Duodenal mucosa (tissue), 2 donors: Measurements from ENCODE around the gene LRRC71.
"Not testable (repeated sequence)": the region's sequence is repeated elsewhere in the genome, so short reads cannot be mapped to it uniquely, and the experiment has no call there.

Source experiments
- H3K27ac ChIP-seq: one replicate; pipeline ENCODE4 v1.7.0; 2013; ENCODE audit warnings: low read depth, low read length
- H3K27me3 ChIP-seq, 2 donors: one replicate each; pipeline ENCODE4 v1.7.0; 2013; ENCODE audit warnings: low read length in 2 of 2, control low read depth in 1 of 2; ENCODE audit not compliant: insufficient read depth in 2 of 2, control insufficient read depth in 1 of 2
- H3K36me3 ChIP-seq, 2 donors: one replicate each; pipeline ENCODE4 v1.7.0; 2013; ENCODE audit warnings: low read length in 2 of 2, control low read depth in 1 of 2; ENCODE audit not compliant: insufficient read depth in 2 of 2, control insufficient read depth in 1 of 2
- H3K4me1 ChIP-seq, 2 donors: one replicate each; pipeline ENCODE4 v1.7.0; 2013; ENCODE audit warnings: low read length in 2 of 2, control low read depth in 1 of 2; ENCODE audit not compliant: insufficient read depth in 2 of 2, control insufficient read depth in 1 of 2
- H3K4me3 ChIP-seq, 2 donors: one replicate each; pipeline ENCODE4 v1.7.0; 2013; ENCODE audit warnings: low read length in 2 of 2, low read depth in 1 of 2
- H3K9ac ChIP-seq, 2 donors: one replicate each; pipeline ENCODE4 v1.7.0; 2013; ENCODE audit warnings: low read length in 2 of 2, low read depth in 1 of 2
- H3K9me3 ChIP-seq, 2 donors: one replicate each; pipeline ENCODE4 v1.7.0; 2013; ENCODE audit warnings: low read length in 2 of 2, control low read depth in 1 of 2; ENCODE audit not compliant: control insufficient read depth in 1 of 2

The LRRC71 gene

DNA sequence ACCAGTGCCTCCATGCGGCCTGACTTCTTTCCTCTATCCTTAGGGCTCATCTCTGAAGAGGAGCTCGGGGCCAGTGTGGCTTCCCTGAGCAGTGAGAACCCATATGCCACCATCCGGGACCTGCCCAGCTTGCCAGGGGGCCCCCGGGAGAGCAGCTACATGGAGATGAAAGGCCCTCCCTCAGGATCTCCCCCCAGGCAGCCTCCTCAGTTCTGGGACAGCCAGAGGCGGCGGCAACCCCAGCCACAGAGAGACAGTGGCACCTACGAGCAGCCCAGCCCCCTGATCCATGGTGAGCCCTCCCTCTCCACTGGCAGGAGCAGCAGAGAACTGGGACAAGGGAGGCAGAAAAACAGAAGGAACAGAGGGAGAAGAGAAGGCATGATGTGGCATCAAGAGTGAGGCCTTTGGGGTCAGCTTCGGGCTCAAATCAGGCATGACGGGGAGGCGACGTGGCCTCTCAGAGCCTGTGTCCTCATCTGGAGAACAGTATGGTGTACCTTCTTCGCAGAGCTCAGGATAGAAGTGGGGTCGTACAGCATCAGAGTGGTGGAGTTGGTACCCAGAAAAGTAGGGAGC is 6.5 kb upstream of the LRRC71 start:
- Histone ChIP-seq H3K4me3 (no peak overlapping the region), H3K9ac (no peak overlapping the region), H3K9me3 (no peaks in the 10 kb centered on the region), H3K36me3 (peaks cover 0 to 4% of the 10 kb centered on the region in 2 donors), H3K4me1 (peaks cover 0 to 5% of the 10 kb centered on the region in 2 donors), H3K27me3 (peaks cover 6 to 20% of the 10 kb centered on the region in 2 donors), H3K27ac (no peak overlapping the region)

DNA sequence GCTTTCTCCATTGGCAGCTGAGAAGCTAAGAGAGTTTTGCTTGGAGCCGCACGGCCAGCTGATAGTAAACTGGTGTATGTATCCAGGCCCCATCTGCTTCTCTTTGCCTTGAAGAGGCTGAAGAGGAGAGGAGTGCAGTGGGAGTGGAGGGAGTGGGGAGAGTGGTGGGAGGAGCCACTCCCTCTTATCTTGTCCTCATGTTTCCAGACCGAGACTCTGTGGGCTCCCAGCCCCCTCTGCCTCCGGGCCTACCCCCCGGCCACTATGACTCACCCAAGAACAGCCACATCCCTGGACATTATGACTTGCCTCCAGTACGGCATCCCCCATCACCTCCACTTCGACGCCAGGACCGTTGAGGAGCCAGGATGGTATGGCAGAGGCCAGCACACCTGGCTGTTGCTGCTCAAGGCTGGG is 6.0 kb upstream of the LRRC71 start:
- no peak overlapping the region for H3K27ac ChIP-seq
- H3K4me1 ChIP-seq, result peaks cover 0 to 5% of the 10 kb centered on the region in 2 donors
- H3K4me3 ChIP-seq, result no peak overlapping the region
- peaks cover 0 to 4% of the 10 kb centered on the region in 2 donors for H3K36me3 ChIP-seq
- H3K27me3 ChIP-seq, result peaks cover under 1 to 15% of the 10 kb centered on the region in 2 donors
- no peak overlapping the region for H3K9ac ChIP-seq
- H3K9me3 ChIP-seq, result no peaks in the 10 kb centered on the region

DNA sequence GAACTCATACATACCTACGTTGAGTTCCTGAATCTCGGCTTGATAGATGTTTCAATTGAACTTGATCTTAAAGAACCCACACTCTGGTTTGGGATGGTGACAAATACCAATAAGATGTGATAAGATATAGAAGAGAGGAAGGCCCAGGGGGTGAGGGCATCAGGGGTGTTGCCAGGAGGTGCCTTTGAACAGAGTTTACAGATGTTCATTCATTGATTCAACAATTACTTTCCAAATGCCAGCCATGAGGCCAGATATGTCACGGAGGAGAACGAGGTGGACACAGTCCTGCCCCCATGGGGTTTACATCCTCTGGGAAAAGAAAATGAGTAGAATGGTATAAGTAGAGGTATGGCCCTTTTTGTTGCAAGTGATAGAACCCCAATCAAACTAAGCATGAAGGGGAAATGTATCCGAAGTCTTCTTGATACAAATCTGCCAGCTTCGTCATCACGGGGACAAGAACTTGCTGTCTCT is 659 bp downstream of the LRRC71 start:
- Histone ChIP-seq H3K4me1 (peaks cover 8 to 9% of the 10 kb centered on the region in 2 donors), H3K4me3 (no peak overlapping the region), H3K27ac (no peak overlapping the region), H3K27me3 (peaks cover 58 to 59% of the 10 kb centered on the region in 2 donors), H3K36me3 (no peaks in the 10 kb centered on the region), H3K9ac (no peak overlapping the region), H3K9me3 (no peaks in the 10 kb centered on the region)

DNA sequence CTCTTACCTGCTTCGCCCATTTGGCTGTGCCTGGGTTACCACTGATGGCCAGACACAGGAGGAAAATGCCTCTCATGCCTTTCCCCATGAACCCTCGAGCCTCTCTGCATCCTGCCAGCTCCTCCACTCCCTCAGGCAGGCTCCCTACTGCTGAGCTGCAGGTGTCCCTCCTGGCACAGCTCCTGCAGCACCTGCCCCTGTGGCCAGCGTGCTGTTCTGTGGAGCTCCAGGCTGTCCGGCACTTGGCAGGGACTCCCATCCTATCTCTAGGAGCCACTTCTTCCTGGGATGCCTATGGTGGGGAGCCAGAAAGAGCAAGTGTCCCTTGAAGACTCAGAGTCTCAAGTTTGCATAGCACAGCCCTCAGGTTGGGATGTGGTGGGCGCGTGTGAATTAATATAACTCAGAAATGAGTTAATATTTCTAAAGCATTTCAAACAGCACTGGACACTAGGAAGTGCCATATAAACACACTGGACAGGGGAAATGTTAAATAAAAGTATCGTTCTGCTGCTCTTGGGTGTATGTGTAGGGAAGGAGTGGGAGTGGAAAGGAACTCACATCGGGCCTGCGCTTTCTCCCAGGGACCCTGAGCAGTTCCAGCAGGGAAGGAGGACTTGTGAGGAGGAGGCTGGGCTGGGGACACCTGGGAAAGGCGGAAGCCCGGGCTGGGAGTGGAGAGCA is 2.7 kb downstream of the LRRC71 start:
- no peak overlapping the region for H3K9ac ChIP-seq
- H3K27me3 ChIP-seq, result peaks cover 73 to 75% of the 10 kb centered on the region in 2 donors
- H3K27ac ChIP-seq, result no peak overlapping the region
- no peak overlapping the region for H3K4me3 ChIP-seq
- H3K9me3 ChIP-seq, result no peaks in the 10 kb centered on the region
- H3K36me3 ChIP-seq, result no peaks in the 10 kb centered on the region
- peaks cover 9 to 14% of the 10 kb centered on the region in 2 donors for H3K4me1 ChIP-seq

DNA sequence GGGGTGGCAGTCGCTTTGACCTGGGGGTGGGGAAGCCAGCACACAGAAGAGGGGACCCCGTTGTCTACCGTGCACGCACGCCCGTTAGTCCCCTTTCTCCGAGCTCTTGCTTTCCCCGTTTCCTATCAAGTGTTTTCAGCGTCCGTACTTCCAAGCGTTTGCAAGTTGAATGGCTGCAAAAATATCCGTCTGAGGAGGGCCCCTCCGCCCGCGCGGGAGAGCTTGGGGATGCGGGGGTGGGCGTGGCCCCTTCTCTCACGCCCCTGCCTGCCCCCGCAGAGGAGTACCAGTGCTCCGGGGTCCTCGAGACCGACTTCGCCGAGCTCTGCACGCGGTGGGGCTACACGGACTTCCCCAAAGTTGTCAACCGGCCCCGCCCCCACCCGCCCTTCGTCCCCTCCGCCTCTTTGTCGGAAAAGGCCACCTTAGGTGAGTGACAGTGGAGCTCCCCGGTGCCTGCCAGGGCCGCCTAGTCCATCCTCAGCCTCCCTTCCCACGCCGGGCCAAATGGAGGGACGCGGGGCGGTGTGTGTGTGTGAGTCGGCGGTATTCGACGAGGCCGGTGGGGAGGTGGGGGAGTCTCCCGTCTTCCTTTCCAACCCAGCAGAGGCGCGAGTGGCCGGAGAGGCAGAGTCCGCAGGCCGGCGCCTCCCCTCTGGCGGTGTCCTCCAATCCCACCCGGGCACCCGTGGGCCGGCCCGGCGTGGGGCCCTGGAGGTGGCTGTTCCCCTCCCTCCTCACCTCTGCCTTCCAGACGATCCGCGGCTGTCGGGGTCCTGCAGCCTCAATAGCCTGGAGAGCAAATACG is 3.4 kb downstream of the LRRC71 start:
- H3K4me1 ChIP-seq, result peaks cover 9 to 14% of the 10 kb centered on the region in 2 donors

DNA sequence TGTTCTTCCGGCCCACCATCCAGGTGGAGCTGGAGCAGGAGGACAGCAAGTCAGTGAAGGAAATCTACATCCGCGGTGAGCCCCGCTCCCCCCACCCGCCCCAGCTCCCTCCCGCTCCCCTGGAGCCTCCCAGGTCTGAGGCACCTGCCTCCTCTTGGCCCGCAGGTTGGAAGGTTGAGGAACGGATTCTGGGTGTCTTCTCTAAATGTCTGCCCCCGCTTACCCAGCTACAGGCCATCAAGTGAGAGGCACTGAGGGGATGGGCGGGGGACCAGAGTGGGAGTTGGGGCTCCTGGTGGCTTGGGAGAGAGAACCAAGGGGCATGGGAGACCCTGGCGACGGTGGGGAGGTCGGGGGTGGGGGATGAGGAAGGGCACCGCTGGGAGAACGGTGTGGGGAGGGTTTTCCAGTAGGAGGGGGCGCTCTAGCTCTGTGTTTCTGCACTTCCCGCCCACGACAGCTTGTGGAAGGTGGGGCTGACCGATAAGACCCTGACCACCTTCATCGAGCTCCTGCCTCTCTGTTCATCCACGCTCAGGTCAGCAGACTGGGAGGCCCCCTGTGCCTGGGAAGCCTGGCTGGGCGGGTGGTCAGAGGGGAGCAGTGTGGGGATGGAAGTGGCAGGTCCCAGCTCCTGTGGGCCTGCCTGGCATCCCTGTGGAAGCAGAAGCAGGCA is 4.2 kb downstream of the LRRC71 start:
- Histone ChIP-seq H3K4me3 (no peak overlapping the region), H3K36me3 (no peaks in the 10 kb centered on the region), H3K27me3 (peaks cover 81 to 83% of the 10 kb centered on the region in 2 donors)

More for the DNA sequence above, 3.4 kb downstream of the LRRC71 start:
- Histone ChIP-seq H3K36me3 (no peaks in the 10 kb centered on the region), H3K4me3 (no peak overlapping the region), H3K27ac (no peak overlapping the region), H3K9me3 (no peaks in the 10 kb centered on the region), H3K9ac (no peak overlapping the region), H3K27me3 (peaks cover 73 to 78% of the 10 kb centered on the region in 2 donors)

DNA sequence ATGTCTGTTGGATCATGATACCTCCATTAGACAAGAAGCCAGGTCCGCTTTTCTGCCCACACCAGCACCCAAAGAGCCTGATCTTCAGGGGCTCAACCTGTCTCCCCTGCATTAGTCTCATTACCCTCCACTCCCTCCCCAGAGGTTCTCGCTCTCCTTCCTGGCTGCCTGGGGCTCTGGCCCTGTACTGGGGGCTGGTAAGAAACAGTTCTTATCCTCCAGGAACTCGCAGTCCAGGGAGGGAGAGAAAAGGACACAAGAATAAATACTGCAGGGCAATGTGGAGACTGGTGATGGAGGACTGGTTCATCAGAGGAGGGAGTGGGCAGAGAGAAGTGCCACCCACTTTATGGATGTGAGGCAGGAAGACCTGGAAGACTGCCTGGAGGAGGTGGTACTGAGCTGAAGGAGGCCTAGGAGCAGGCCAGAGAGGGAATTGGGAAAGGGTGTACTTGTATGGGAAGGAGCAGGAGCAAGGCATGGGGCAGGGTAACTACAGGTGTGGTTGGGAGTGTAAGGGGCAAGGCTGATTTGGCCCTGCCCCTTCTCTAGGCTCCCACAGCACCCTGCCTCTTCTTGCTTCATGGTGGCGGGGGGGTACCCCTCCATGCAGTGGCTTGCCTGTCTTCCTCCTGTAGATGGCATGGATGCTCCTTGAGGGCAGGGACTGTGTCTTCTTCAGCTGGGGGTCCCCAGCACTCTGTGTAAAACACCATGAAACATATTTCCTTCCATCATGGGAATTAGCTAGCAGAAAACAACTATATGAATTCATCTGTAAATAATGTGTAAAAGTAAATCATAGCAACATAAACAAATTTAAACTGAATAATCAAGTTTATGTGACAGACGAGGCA is 5.0 kb downstream of the LRRC71 start:
- Histone ChIP-seq H3K27me3 (peaks cover 75 to 79% of the 10 kb centered on the region in 2 donors), H3K4me3 (no peak overlapping the region), H3K4me1 (peaks cover 7 to 10% of the 10 kb centered on the region in 2 donors)

More for the DNA sequence above, 4.2 kb downstream of the LRRC71 start:
- H3K4me1 ChIP-seq, result peaks cover 9 to 14% of the 10 kb centered on the region in 2 donors
- H3K9me3 ChIP-seq, result no peaks in the 10 kb centered on the region
- no peak overlapping the region for H3K9ac ChIP-seq
- no peak overlapping the region for H3K27ac ChIP-seq

DNA sequence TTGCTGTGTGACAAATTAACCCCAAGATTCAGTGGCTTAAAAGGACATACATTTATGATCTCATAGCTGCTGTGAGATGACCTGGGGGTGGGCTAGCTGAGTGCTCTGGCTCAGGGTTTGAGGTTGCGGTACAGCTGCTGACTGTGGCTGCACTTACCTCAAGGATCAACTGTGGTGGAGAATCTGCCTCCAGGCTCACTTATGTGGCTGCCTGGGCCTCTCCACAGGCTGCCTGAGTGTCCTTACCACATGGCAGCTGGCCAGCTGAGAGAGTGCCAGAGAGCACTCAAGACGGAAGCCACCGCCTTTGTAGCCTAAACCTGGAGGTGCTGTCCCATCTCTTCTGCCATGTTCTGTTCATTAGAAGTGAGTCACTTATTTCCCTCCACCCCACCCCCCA is 5.7 kb downstream of the LRRC71 start:
- H3K9me3 ChIP-seq, result no peaks in the 10 kb centered on the region
- no peak overlapping the region for H3K4me3 ChIP-seq
- H3K4me1 ChIP-seq, result peaks cover 4 to 9% of the 10 kb centered on the region in 2 donors
- H3K36me3 ChIP-seq, result no peaks in the 10 kb centered on the region
- H3K9ac ChIP-seq, result no peak overlapping the region
- H3K27ac ChIP-seq, result no peak overlapping the region
- peaks cover 67 to 71% of the 10 kb centered on the region in 2 donors for H3K27me3 ChIP-seq

More for the DNA sequence above, 5.0 kb downstream of the LRRC71 start:
- Histone ChIP-seq H3K9me3 (no peaks in the 10 kb centered on the region), H3K27ac (no peak overlapping the region), H3K9ac (no peak overlapping the region), H3K36me3 (no peaks in the 10 kb centered on the region)

DNA sequence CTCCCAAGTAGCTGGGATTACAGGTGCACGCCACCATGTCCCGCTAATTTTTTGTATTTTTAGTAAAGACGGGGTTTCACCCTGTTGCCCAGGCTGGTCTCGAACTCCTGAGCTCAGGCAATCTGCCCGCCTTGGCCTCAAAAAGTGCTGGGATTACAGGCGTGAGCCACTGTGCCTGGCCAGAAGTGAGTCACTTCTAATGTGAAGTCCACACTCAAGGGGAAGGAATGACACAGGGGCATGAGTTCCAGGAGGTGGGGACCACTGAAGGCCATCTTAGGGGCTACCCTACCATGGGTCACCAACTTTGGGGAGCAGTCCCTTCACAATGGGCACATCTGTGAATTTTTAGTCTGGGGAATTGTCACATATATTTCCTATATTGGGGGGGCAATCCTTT is 6.3 kb downstream of the LRRC71 start:
- H3K27me3 ChIP-seq, result peaks cover 62 to 66% of the 10 kb centered on the region in 2 donors

More for the DNA sequence above, 6.3 kb downstream of the LRRC71 start:
- H3K4me1 ChIP-seq, result peaks cover 5 to 15% of the 10 kb centered on the region in 2 donors
- H3K27ac ChIP-seq, H3K9ac ChIP-seq, H3K4me3 ChIP-seq, H3K9me3 ChIP-seq, H3K36me3 ChIP-seq: not testable (repeated sequence)
